Stimulated activated CD8-positive, alpha-beta memory T cell treated with anti-CD3 and anti-CD28 coated beads, Interleukin-15, amount 100 ng/mL, for 4 hours (primary cell): ENCODE results near the gene TSR3.

ENCODE experiments used
- DNase-seq, 2 donors: peaks; one replicate each; pipeline ENCODE4 v3.0.0-alpha.2; 2020; ENCODE audit warnings: low read depth in 2 of 2

Gene TSR3

GRCh38 chr16:1351215-1351581 is 480 bp downstream of the TSR3 start:
- DNase-seq = no peak

- DNase-seq = no peak
Measured at GRCh38 chr16:1350691-1351090, 987 bp downstream of the TSR3 start.

- no peak for DNase-seq
Measured at GRCh38 chr16:1349951-1350350, 1.7 kb downstream of the TSR3 start.

- no peak for DNase-seq
Measured at GRCh38 chr16:1349351-1349750, 2.3 kb downstream of the TSR3 start.

GRCh38 chr16:1348926-1349325 is 2.8 kb downstream of the TSR3 start:
- DNase-seq = no peak

- no peak for DNase-seq
Measured at GRCh38 chr16:1348441-1348840, 3.2 kb downstream of the TSR3 start.

GRCh38 chr16:1347962-1348361 is 3.7 kb downstream of the TSR3 start:
- DNase-seq = no peak

GRCh38 chr16:1347286-1347855 is 4.3 kb downstream of the TSR3 start:
- no peak for DNase-seq

GRCh38 chr16:1346422-1347285 is 5.0 kb downstream of the TSR3 start:
- DNase-seq = no peak

GRCh38 chr16:1345651-1346421 is 5.8 kb downstream of the TSR3 start:
- DNase-seq = no peak

GRCh38 chr16:1345087-1345486 is 6.6 kb downstream of the TSR3 start:
- DNase-seq = no peak

- no peak for DNase-seq
Measured at GRCh38 chr16:1344499-1344898, 7.2 kb downstream of the TSR3 start.

GRCh38 chr16:1343428-1344242 is 8.0 kb downstream of the TSR3 start:
- DNase-seq = no peak

- peak; percentile 82 to 91 for DNase-seq
Measured at GRCh38 chr16:1342526-1343427, 8.9 kb downstream of the TSR3 start.

- no peak for DNase-seq
Measured at GRCh38 chr16:1341495-1342420, 9.9 kb downstream of the TSR3 start.

- DNase-seq = no peak
Measured at GRCh38 chr16:1340730-1341494, 10.8 kb downstream of the TSR3 start.

- DNase-seq = no peak
Measured at GRCh38 chr16:1338855-1339675, 12.6 kb downstream of the TSR3 start.

- no peak for DNase-seq
Measured at GRCh38 chr16:1338119-1338730, 13.5 kb downstream of the TSR3 start.
